RWPE1 (cell line): ENCODE results near the gene SRGN.

Experiments
- CTCF ChIA-PET: fragments of 350-600 bp; sonication (Branson Sonifier 250); formaldehyde crosslinking; extraction: SDS; loops from one replicate; lab custom pipeline; 2021; lab: Yijun Ruan, JAX
- POLR2A ChIA-PET: fragments of 400-600 bp; formaldehyde crosslinking; extraction: SDS; loops from one replicate; lab custom pipeline; 2020; ENCODE audit warnings: antibody characterized with exemption; ENCODE audit not compliant: low non-redundant PET; lab: Yijun Ruan, JAX
- DNase-seq: peaks from one replicate; pipeline ENCODE4 v3.0.0; 2012; ENCODE audit warnings: low spot score
- H3K27ac ChIP-seq: fragments of 450-650 bp; 2 replicates; pipeline ENCODE4 v1.5.1; 2017
- CTCF ChIP-seq: fragments of 450-650 bp; conservative IDR thresholded peaks from 2 replicates; pipeline ENCODE4 v1.5.1; 2017; ENCODE audit warnings: low read depth, mild to moderate bottlenecking

The SRGN gene

GRCh38 chr10:69151984-69152383, 64.1 kb downstream of the SRGN start:
- ChIA-PET CTCF (interaction anchor here (0.6 kb wide), 1 partner anchor 144 kb away, joined by 4 read pairs; no protein-coding TSS in a partner anchor), POLR2A (no interaction called here)
- no peak for TF ChIP-seq CTCF
- DNase-seq, result no peak
- no peak overlapping the region for H3K27ac ChIP-seq

- ChIA-PET POLR2A (no interaction called here), CTCF (interaction anchor here (0.6 kb wide), 1 partner anchor 26 kb away, joined by 3 read pairs; no protein-coding TSS in a partner anchor)
- TF ChIP-seq CTCF, result no peak
- DNase-seq, result no peak
- H3K27ac ChIP-seq, result no peak overlapping the region
Observed at GRCh38 chr10:69153227-69153626, 65.3 kb downstream of the SRGN start.
